ENCODE data around the gene ZNRF1. TPM values are rescaled to one million over a fixed set of nuclear protein-coding genes. Genes with fewer than 3 reads are reported as not detected.

The ZNRF1 gene
- total and polyA plus RNA-seq, 2 of the 13 experiments (the other 11 are each of a cell fraction or from before 2014, with no cell fraction given): 43.9 to 58.7 TPM

- TF ChIP-seq HNF1B (CRISPR knock-in tag; IDR thresholded peaks at IDR 0.05) (no peak), ZNF773 (CRISPR knock-in tag; IDR thresholded peaks at IDR 0.05; ENCODE audit: borderline replicate concordance) (no peak), ZNF564 (CRISPR knock-in tag; IDR thresholded peaks at IDR 0.05) (no peak), REL (CRISPR knock-in tag; conservative IDR thresholded peaks at IDR 0.05) (no peak), ZFY (CRISPR knock-in tag; IDR thresholded peaks at IDR 0.05) (no peak), CEBPB (IDR thresholded peaks at IDR 0.05; ENCODE audit: borderline replicate concordance, low read depth, low read length) (no peak), ZBTB1 (CRISPR knock-in tag; IDR thresholded peaks at IDR 0.05; ENCODE audit: borderline replicate concordance) (no peak), ZNF276 (CRISPR knock-in tag; IDR thresholded peaks at IDR 0.05; ENCODE audit: low read depth) (no peak), ZGPAT (CRISPR knock-in tag; IDR thresholded peaks at IDR 0.05) (no peak), TFAP4 (IDR thresholded peaks at IDR 0.05; ENCODE audit: borderline replicate concordance, low read depth) (no peak), ZNF484 (CRISPR knock-in tag; IDR thresholded peaks at IDR 0.05; ENCODE audit: borderline replicate concordance, low read depth) (no peak), SIX4 (CRISPR knock-in tag; IDR thresholded peaks at IDR 0.05) (no peak), CENPT (CRISPR knock-in tag; IDR thresholded peaks at IDR 0.05; ENCODE audit: low read depth) (no peak), ZBTB44 (CRISPR knock-in tag; IDR thresholded peaks at IDR 0.05) (no peak), ZNF547 (CRISPR knock-in tag; IDR thresholded peaks at IDR 0.05) (peak; percentile 18), GATAD2A (CRISPR knock-in tag; IDR thresholded peaks at IDR 0.05) (no peak), NBN (conservative IDR thresholded peaks at IDR 0.05) (no peak), CHD4 (IDR thresholded peaks at IDR 0.05; ENCODE audit: borderline replicate concordance, low read length) (peak; percentile 73; the same call in 1 of the 2 replicates), ZNF780A (CRISPR knock-in tag; IDR thresholded peaks at IDR 0.05) (no peak), GTF3A (CRISPR knock-in tag; conservative IDR thresholded peaks at IDR 0.05) (no peak), REPIN1 (CRISPR knock-in tag; IDR thresholded peaks at IDR 0.05; ENCODE audit: borderline replicate concordance, low read depth) (0 out of 2 replicates have a peak, but pooled peaks have one; percentile 63), NFE2L1 (CRISPR knock-in tag; IDR thresholded peaks at IDR 0.05; ENCODE audit: borderline replicate concordance) (no peak), ARNTL (CRISPR knock-in tag; IDR thresholded peaks at IDR 0.05) (no peak), ZKSCAN8 (CRISPR knock-in tag; IDR thresholded peaks at IDR 0.05; ENCODE audit: borderline replicate concordance) (no peak), FOXC1 (CRISPR knock-in tag; IDR thresholded peaks at IDR 0.05; ENCODE audit: borderline replicate concordance) (no peak)
These were observed 7.6 kb upstream of the ZNRF1 start (continued) for GRCh38 chr16:74991268-74991592.

All from HepG2 (cell line).